GM19324 (cell line): Measurements from ENCODE around the gene MTA1.

Experiments
- ATAC-seq: cut with Tn5 transposase; IDR thresholded peaks from one replicate; pipeline ENCODE4 v1.9.1; 2021; ENCODE audit warnings: mild to moderate bottlenecking, moderate library complexity; ENCODE audit not compliant: unreplicated experiment, low FRiP score

The MTA1 gene

DNA sequence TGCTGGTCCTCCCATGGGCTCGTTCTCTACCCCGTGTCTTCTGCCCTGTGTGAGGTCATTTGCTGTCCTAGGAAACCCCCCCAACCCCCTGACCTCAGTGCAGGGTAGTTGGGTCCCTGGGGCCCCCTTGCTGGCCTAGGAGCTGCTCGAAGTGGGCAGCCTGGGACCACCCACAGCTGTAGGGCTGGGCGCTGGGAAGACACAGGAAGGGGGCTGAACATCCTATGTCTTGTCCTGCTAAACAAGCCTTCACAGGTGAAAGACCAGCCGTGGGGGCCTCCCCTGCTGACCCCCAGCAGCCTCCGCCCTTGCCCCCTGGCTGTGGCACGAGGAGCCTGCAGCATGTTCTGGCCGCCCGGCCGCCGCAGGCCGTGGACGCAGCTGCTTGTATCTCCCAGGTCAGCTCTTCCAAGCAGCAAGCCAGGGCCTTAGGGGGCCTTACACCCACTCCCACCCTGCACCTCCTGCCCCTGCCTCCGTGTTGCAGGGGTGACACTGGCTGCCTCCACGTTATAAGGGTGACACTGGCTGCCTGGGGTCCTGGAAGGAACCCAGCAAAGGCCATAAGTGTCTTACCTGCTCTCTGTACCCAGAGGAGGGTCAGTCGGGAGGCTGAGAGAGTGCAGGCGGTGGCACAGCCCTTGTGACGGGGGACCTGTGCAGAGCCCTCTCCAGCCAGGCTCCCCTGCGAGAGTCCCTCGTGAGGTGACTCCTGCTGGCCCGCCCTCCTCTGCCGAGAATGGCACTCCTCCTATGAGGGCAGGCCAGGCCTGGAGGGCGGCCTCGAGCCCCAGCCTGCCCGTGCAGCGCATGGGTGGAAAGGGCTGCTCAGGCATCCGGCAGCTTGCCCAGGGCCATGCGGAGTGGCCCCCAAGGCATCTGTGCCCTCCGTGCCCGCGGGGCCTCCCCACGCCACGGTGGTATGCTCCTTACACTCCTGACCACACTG is 32.8 kb upstream of the MTA1 start:
- ATAC-seq, result no peak

DNA sequence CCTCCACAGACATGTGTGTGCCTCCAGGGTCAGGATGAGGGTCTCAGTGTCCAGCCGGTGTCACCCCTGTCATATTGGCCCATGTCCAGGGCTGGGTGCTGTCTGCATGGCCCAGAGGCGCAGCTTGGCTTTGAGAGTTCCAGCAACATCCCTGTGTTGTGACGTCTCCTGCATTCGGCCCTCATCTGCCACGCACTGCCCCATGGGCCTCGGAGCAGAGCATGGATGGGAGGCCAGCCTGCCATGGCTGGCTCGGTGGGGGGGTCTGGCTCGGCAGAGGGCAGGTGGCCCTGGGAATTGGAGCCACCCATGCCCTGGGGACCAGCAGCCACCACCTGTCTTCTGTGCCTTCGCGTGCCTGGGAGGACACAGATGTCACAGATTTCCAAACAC is 32.1 kb upstream of the MTA1 start:
- ATAC-seq, result no peak

DNA sequence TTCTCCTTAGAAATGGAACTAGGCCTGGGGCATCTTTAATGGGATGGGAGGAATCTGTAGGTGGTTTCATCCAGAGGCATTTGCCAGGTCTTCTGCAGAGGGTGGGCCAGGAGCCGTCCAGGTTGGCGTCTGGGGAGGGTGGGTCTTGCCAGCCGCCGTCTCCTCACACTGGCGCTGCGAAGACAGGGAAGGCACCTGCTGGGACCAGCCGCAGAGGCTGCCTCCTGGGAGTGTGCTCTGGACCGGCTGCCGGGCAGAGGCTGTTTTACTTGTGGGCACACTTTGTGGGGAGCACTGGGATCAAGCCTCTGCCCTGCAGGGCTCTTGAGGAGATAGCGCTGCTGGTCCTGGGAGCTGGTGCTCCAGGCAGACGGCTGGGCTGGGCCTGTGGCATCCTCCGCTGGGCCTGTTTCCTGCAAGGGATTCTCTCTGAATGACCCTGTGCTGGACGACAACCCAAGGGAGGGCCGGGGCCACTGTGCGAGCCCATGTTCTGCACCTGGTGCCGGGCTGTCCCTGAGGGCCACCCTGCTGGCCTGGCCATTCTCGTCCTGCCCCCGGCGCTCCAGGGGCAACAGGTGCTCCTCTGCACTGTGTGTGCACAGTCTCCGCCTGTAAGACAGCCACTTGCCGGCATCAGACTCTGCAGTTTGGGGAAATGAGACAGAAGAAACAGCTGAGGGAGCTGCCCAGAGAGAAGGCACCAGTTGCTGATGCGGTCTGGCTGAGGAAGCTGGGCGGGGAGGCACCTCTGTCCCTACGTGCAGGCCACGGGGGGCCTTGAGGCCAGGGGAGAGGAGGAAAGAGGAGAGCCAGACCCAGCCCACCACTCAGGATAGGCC is 31.3 kb upstream of the MTA1 start:
- no peak for ATAC-seq

DNA sequence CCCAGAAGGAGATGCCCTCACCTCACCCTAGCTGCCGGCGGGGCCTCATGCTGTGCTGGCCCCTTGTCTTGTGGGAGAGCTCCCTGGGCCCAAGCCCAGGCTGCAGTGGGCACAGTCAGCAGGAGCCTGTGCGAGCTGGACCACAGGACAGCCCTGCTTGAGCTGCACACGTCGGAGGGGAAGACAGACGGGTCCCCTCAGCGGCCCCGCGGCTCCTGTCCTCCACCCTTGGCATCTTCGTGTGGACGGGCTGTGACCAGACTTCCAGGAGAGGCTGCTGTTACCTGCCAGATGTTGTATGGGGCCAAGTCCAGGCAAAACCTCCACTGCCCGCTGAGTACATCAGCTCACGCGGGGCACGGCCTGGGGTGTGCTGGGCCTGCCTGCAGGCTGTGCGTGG is 30.7 kb upstream of the MTA1 start:
- ATAC-seq, result no peak

DNA sequence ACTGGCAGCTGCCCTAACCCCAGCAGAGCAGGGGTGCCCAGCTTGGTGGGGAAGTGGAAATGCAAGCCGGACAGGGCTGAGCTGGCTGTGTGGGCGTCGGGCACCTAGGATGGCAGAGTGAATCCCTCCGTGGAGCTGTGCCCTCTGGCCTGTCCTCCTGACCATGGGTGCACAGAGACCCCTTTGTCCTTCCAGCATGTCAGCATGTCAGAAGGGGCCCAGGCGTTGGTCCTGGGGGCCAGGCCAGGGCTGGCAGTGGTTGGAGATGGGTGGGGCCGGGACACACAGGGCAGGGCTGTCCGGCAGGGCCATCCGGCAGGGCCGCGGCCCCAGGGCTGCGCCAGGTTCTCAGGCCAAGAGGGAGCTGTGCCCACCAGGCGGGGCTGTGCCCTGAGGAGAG is 30.1 kb upstream of the MTA1 start:
- ATAC-seq, result no peak

DNA sequence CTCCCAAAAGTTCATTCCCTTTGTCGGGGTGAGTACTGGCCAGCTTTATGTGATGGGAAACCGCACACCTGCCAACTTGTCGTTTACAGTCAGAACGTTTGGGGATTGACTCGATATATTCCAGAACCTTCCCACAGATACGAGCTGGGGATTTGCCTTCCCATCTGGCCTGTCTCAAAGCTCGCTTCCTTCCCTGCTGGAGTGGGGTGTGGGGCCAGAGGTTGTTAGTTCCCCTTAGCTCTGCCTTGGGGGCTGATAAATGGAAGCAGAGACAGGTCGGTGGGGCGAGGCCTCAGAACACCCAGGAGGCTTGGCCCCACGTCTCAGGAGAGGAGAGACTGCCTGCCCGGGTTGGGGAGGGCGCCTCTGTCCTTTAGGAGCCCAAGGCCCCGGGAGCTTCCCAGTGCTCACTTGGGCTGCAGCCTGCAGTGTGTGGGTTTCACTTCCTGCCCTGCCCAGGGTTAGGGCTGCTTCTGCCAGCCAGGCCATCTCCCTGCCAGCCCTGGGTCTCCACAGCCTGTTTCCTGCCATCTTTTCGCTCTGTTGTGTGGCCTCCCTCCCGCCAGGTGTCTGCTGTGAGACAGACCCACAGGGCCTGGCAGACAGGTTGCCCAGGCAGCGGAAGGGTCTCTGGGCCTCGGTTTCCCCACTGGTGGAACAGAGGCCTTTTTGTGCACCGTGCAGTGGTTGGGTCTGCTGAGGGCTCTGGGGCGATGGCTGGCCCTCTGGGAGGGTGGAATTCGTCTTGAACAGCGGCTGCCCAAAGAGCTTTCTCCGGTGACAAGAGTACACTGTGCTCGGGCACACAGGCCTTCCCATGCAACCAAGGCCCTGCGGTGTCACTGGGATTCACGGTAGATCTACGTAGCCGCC is 29.4 kb upstream of the MTA1 start:
- ATAC-seq, result no peak

DNA sequence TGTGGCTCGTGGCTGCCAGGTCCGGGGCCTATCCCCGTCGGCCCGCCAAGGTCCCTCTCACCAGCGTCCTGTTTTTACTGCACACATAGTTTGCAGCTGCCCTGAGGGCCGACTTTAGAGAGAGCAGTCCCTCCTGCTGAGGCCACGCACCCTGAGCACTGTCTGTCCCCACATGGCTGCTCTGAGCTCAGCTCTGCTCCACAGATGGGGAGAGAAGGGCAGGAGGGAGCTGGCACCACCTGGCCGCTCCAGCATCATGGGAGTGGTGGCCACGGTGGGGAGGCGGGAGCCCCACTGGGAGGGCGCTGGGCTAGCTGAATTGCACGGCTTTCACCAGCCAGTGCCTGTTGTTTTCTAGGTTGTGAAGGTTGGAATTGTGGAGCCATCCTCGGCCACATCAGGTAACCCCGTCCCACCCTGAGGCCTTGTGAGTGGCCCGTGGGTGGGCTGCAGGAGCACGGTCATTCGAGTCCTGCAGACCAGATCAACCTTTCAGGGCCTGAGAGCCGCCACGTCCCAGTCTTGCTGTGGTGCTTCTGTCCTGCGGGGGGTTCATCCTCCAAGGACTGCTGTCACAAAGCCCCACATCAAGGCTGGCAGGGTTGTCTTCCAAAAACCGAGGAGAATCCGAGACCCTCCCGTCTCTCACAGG is 28.7 kb upstream of the MTA1 start:
- ATAC-seq, result no peak

DNA sequence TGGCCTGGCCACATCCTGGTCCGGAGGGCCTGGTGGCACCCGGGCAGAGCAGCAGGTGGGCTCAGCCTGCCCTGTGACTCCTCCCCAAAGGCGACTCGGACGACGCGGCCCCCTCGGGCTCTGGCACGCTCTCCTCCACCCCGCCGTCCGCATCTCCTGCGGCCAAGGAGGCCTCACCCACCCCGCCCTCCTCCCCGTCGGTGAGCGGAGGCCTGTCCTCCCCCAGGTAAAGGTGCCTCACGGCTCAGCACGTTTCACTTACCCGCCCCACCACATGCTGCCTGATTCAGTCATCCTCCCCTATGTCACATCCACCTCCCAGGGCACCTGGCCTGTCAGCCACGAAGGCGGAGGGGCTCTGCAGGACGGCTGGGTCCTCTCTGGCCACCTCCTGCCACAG is 28.1 kb upstream of the MTA1 start:
- no peak for ATAC-seq

DNA sequence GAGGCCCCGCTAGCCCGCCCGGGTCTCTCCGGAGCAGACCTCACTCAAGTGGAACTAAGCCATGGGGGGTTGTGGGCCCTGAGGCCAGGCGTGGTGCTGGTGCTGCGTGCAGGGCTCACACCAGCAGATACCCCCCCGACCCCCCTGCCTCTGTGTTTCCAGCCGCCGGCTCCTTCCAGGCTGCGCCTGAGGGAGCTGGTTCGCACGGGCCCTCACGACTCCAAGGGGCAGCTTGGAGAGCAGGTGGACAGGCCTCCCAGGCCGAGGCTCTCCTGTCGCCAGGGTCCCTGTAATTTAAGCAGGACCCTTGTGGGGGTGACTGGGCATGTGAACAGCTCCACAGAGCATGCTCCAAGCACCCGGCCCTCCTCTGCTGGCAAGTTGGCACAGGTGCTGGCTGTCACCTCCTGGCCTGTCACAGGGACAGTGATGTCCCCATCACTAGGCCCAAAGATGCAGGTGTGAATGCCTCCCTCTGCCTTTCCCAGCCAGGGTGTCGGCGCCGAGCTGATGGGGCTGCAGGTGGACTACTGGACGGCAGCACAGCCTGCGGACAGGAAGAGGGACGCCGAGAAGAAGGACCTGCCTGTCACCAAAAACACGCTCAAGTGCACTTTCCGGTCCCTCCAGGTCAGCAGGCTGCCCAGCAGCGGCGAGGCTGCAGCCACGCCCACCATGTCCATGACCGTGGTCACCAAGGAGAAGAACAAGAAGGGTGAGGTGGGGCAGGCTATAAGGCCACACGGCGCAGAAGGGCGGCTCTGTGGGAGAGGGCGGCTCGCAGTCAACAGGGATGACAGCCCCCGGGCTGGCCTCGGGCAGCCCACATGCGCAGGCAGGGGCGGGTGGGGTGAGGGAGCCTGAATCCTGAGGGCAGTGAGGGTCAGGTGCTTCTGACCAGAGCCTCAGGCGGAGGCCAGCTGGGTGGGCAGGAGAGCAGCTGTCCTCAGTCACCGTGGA is 27.2 kb upstream of the MTA1 start:
- ATAC-seq, result no peak

DNA sequence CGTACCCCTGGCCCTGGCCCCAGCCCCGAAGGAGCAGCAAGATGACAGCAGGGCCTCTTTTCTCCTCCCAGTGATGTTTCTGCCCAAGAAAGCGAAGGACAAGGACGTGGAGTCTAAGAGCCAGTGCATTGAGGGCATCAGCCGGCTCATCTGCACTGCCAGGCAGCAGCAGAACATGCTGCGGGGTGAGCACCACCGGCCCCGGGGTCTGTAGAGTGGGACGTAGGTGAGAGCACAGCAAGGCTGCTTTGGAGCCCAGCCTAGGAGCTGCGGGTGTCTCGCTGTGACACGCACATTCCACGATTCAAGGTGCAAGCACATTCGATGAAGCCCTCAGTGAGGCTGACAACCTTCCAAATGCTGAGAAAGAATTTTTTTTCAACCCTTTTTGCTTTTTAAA is 26.5 kb upstream of the MTA1 start:
- no peak for ATAC-seq

DNA sequence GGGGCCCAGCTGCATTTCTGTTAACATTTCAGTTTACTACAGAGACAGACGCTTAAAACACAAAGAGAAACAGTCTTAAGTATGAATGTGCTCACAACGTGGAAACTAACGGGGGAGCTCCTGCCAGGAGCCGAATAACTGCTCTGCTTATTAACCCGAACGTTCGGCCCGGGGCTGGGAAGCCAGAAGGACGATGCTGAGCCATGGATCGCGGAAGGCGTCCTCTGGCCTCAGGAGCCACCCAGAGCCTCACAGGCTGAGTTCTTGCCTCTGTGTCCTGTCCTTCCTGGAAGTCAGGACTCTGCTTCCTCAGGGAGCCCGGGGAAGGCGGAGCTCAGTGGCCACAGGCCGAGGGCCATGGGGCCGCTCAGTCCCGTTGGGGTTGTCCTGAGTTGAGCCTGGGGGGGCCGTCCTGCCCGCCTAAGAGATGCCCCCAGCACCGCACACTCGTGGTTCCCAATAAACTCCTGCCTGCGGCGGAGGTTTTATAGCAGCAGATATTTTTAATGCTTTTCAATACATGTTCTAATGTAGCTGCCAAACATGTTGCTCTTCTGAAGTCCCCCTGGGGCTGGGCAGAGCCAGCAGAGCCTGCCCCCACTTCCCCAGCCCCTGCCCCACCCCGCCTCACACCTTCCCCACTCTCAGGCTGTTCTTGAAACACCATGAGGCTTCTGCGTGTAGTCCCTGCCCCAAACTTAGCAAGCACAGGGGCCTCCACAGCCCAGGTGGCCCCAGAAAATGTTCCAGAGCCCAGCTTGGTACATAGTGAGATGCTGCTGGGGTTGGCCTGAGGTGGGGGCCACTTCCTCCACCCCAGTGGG is 24.7 kb upstream of the MTA1 start:
- no peak for ATAC-seq

DNA sequence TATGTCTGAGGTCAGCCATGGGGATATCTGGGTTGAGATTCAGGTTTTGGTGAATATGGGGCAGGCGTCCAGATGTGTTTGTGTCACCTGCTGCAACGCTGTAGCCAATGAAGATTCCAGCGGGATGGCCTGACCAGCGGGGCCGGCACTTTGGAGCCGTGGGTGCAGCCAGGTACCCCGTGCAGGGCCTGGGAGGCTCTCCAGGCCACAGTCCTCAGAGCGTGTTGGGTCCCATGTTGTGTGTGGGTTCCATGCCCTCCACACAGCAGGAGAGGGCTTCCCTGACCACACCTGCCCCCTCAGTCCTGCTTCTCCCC is 24.1 kb upstream of the MTA1 start:
- no peak for ATAC-seq

DNA sequence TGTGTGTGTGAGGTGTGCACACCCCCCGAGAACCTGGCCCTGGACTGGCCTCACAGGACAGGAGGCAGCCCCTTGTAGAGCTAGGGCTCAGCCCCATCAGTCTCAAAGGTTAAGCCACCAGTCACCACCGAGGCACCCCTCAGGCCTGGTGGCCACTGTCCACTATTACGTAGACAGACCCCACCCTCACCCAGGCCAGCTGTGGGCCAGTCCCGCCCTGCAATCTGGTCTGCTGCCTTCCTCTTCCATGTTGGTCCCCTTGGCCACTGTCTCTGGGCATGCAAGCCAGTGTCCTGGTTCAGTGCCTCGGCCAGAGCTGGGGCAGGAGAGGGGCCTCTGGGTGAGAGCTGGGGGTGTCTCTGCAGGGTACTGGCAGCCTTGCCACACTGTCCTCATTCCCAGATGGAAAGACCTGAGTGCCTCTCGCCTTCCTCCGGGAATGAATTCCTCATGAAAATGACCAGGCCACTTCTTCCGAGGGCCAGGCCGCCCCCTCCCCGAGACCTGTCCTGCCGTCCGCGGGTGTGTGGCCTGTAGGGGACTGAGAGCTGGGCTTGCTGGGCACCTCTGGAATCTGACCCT is 22.2 kb upstream of the MTA1 start:
- no peak for ATAC-seq

DNA sequence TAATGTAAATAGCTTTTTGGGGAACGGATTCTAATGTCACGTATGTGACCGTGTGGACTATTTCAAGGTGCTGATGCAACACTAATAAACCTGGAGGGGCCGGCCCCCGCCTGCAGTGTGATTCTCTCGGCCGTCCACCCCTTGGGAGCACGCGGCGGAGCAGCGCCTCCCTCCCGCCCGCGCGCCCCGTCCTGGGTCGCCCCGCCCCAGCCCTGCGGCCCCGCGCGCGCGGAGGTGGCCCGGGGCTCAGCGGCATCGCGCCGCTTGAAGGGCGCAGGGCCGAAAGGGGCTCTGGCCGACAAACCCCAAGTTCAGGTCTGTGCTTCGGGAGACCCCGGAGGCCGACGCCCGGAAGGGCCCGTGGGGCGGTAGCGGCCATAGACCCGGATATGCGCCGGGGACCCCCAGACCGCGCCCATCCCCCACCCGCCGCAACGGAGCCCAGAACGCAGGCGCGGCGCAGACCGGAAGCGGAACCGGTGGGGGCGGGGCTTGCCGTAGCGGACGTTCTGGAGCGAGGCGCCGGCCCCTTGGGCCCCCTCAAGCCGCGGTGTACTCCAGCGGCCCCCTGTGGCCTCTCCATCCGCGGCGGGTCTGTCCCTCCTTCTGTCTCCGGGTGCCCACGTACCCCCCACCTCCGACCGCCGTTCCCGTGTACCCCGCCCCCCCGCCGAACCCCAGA is 21.4 kb upstream of the MTA1 start, which contains the start of gene TEX22:
Gene TEX22 (plus strand): TSS at position 495 of the 682 bp plus-strand sequence. CDS start 803 bp downstream, outside the sequence.
- peak; percentile 81 for ATAC-seq

DNA sequence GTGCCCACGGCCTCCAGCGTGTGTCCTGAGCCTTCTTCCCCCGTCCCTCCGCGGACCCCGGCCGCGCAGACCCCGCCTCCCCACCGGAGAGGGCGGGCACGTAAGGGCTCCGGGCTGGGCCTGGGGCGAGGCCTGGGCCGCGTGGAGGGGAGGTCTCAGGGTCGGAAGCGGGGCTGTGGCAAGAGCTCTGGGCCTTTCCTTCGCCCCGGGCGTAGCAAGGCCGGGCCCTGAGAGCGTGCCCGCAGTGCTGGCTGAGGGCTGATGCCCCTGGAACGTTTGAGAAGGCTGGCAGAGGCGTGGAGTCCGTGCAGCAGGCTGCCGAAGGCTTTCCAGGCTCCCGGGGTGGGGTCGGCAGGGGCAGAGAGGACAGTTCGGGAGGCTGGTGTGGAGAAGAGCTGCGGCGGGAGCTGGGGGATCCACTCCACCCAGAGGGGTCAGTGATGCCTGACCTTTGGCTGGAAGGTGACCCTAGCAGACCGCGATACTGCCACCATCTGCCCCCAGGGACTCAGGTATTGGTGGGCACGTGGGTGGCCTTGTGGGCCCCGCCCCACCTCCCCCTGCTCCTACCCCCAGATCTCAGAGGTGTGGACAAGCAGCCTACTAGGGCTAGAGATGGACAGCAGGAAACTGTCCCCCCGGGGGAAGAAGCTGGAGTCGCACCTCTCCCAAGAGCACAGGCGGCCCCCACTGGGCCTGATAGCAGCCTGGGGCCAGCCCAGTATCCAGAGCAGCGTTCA is 20.7 kb upstream of the MTA1 start:
- peak; percentile 47 for ATAC-seq

DNA sequence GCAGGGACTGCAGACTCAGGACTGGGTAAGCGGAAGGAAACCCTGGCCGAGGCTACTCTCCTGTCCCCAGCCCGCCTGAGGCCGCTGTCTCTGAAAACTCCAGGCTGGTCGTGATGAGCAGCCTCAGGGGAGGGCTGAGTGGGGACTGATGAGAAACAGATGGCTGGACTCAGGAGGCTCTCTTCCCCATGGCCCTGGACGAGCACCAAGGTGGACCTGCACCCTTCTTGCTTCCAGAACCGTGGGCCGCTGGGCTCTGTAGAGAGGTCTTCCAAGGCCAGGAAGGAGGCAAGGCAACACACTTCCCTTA is 20.2 kb upstream of the MTA1 start:
- no peak for ATAC-seq

DNA sequence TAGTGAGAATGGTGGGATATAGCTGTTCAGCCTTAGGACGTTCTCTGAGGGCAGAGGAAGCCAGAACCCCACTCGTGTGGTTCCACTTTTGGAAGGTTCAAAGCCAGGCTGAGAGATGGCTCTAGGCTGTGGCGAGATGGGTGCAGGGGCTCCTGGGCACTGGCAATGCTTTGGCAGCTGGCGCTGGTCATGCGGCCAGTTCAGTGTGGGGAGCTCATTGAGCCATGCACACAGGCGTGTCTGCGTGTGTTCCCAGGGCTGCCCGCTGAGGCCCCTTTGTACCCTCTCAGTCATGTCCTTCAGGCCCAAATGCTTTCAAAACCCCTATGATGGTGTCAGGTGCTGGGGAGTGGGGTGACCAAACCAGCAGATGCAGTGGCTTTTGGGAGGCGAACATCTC is 19.6 kb upstream of the MTA1 start:
- ATAC-seq, result no peak
